Naive thymus-derived CD4-positive, alpha-beta T cell (primary cell): ENCODE data around the gene NAPA. TPM values are rescaled to one million over a fixed set of nuclear protein-coding genes. Genes with fewer than 3 reads are reported as not detected.
A peak's percentile ranks its signal among the peaks of the same experiment; 100 is the strongest.

Experiments
- ATAC-seq: fragments of 150-1000 bp; cut with Tn5 transposase; 2 replicates; pipeline ENCODE4 v1.10.0; 2021; ENCODE audit warnings: mild to moderate bottlenecking, moderate library complexity
- CTCF ChIA-PET: fragments of 350-600 bp; sonication (Branson Sonifier 250); formaldehyde crosslinking; loops from one replicate; lab custom pipeline; 2021; ENCODE audit warnings: antibody characterized with exemption; lab: Charles Lee
- POLR2A ChIA-PET: fragments of 350-600 bp; sonication (Branson Sonifier 250); formaldehyde crosslinking; loops from one replicate; lab custom pipeline; 2021; ENCODE audit warnings: antibody characterized with exemption, inconsistent platforms; lab: Charles Lee
- DNase-seq, 9 donors: peaks; one replicate each; pipeline versions ENCODE4 v3.0.0 to v3.0.0-alpha.2; 2020 to 2022; ENCODE audit warnings: mixed read lengths in 1 of 9
- H3K27ac ChIP-seq: one replicate; pipeline ENCODE4 v1.7.0; 2013; ENCODE audit warnings: mild to moderate bottlenecking, low read depth, low read length, moderate library complexity
- H3K27me3 ChIP-seq, 2 donors: one replicate each; pipeline ENCODE4 v1.7.0; 2013; ENCODE audit warnings: low read length in 2 of 2, mild to moderate bottlenecking in 2 of 2, moderate library complexity in 2 of 2; ENCODE audit not compliant: control insufficient read depth in 2 of 2, insufficient read depth in 2 of 2
- H3K36me3 ChIP-seq, 3 experiments: 1 replicate in 2 of 3; 2 replicates in 1 of 3; pipeline ENCODE4 v1.7.0; 2013; ENCODE audit warnings: low read length in 3 of 3, mild to moderate bottlenecking in 3 of 3, moderate library complexity in 1 of 3; ENCODE audit not compliant: insufficient read depth in 3 of 3, control insufficient read depth in 2 of 3
- H3K4me1 ChIP-seq, 2 donors: one replicate each; pipeline ENCODE4 v1.7.0; 2013; ENCODE audit warnings: low read length in 2 of 2, mild to moderate bottlenecking in 2 of 2, moderate library complexity in 1 of 2; ENCODE audit not compliant: control insufficient read depth in 2 of 2, insufficient read depth in 2 of 2
- H3K4me3 ChIP-seq: 2 replicates; pipeline ENCODE4 v1.7.0; 2013; ENCODE audit warnings: mild to moderate bottlenecking, low read length
- H3K9me3 ChIP-seq, 3 experiments: 1 replicate in 2 of 3; 2 replicates in 1 of 3; pipeline ENCODE4 v1.7.0; 2013; ENCODE audit warnings: low read length in 3 of 3; ENCODE audit not compliant: control insufficient read depth in 2 of 3
- H3K27ac Mint-ChIP-seq, 9 donors: one replicate each; pipeline ENCODE4 v1.8.0; 2020 to 2022; ENCODE audit warnings: mixed read lengths in 9 of 9, mild to moderate bottlenecking in 8 of 9, moderate library complexity in 5 of 9, inconsistent platforms in 2 of 9
- H3K27me3 Mint-ChIP-seq, 5 donors: one replicate each; pipeline ENCODE4 v1.8.0; 2021 to 2022; ENCODE audit warnings: mixed read lengths in 5 of 5, mild to moderate bottlenecking in 1 of 5
- H3K36me3 Mint-ChIP-seq, 5 donors: one replicate each; pipeline ENCODE4 v1.8.0; 2020 to 2022; ENCODE audit warnings: mixed read lengths in 5 of 5, mild to moderate bottlenecking in 3 of 5, inconsistent platforms in 1 of 5
- H3K4me1 Mint-ChIP-seq, 7 donors: one replicate each; pipeline ENCODE4 v1.8.0; 2020 to 2022; ENCODE audit warnings: mixed read lengths in 7 of 7, mild to moderate bottlenecking in 3 of 7, inconsistent platforms in 1 of 7
- H3K4me3 Mint-ChIP-seq, 10 donors: one replicate each; pipeline ENCODE4 v1.8.0; 2020 to 2022; ENCODE audit warnings: mild to moderate bottlenecking in 10 of 10, mixed read lengths in 10 of 10, moderate library complexity in 6 of 10, inconsistent platforms in 2 of 10
- H3K9me3 Mint-ChIP-seq, 11 donors: one replicate each; pipeline ENCODE4 v1.8.0; 2020 to 2022; ENCODE audit warnings: mixed read lengths in 11 of 11, mild to moderate bottlenecking in 4 of 11, inconsistent platforms in 1 of 11, moderate library complexity in 1 of 11
- intact Hi-C, 2 donors: fragments of 100-400 bp; cut with micrococcal nuclease; formaldehyde crosslinking; loops; one replicate each; pipeline ENCODE4 v1.15.1; 2023
- polyA plus RNA-seq, 2 donors: library from polyadenylated mRNA; unstranded; fragments of 300-500 nt; fragmentation: Illumina TruSeq; gene quantifications; one replicate each; pipeline ENCODE4 v1.2.3, GENCODE V29; 2021
- total RNA-seq, 6 experiments: library from RNA in 5 of 6; stranded (reverse) in 5 of 6; gene quantifications; 1 replicate in 5 of 6; 2 replicates in 1 of 6; pipeline ENCODE4 v1.2.3 and lab custom pipeline; 2021 to 2026

The NAPA gene
- total and polyA plus RNA-seq, 7 experiments from 2014 or later = 86.2 to 136 (median 107) TPM

DNA sequence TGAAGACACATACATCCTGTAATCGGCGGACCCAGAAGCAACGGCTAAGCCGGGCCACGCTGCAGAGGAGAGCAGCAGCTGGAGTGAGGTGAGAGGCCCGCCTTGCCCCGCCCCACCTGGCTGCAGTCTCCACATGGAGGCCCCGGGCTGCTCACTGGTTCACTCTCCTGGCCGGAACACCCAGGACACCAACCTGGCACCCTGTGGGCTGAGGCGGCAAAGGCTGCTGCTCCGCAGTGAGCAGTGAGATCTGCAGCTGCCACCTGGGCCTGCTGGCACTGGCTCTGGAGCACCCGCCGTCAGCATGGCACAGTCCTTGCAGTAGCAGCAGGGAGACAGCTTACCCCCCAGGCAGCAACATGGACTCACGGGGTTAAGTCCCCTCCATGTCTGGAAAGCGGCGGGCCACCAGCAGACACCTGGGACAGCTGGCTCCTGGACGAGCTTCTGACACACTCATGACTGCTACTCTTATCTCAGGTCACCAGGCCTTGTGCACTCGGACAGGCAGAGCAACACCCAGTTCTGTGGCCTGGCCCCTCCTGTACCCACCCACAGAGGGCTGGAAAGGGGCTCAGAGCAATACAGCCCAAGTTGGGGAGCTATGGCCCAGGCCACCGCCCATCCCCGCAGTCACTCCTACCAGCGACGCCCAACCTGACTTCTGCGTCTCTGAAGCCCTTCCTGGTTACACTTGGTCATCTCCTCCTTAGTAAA is 17.7 kb downstream of the NAPA start:
- Mint-ChIP-seq H3K9me3 (no peaks in the 10 kb centered on the region), H3K4me1 (peaks cover 0 to 37% (median 18%) of the 10 kb centered on the region in 7 donors), H3K36me3 (peaks cover 0 to 24% (median 1%) of the 10 kb centered on the region in 5 donors), H3K4me3 (no peak overlapping the region), H3K27me3 (no peaks in the 10 kb centered on the region), H3K27ac (peak overlapping the region in 4 of 9 donors; percentile 28 to 74 (median 58))
- Histone ChIP-seq H3K36me3 (peaks cover 0 to 88% (median 3%) of the 10 kb centered on the region in 3 experiments), H3K4me1 (no peaks in the 10 kb centered on the region), H3K9me3 (no peaks in the 10 kb centered on the region), H3K27me3 (no peaks in the 10 kb centered on the region), H3K4me3 (no peak overlapping the region), H3K27ac (no peak overlapping the region)
- POLR2A ChIA-PET = interaction anchor here (0.6 to 2.7 kb wide), 2 partner anchors 12 to 107 kb away, joined by 3 to 9 read pairs; partner anchors contain the start of gene KPTN
- intact Hi-C loops = no loop called here
- DNase-seq (no peak), ATAC-seq (no peak)
- CTCF ChIA-PET = no interaction called here

DNA sequence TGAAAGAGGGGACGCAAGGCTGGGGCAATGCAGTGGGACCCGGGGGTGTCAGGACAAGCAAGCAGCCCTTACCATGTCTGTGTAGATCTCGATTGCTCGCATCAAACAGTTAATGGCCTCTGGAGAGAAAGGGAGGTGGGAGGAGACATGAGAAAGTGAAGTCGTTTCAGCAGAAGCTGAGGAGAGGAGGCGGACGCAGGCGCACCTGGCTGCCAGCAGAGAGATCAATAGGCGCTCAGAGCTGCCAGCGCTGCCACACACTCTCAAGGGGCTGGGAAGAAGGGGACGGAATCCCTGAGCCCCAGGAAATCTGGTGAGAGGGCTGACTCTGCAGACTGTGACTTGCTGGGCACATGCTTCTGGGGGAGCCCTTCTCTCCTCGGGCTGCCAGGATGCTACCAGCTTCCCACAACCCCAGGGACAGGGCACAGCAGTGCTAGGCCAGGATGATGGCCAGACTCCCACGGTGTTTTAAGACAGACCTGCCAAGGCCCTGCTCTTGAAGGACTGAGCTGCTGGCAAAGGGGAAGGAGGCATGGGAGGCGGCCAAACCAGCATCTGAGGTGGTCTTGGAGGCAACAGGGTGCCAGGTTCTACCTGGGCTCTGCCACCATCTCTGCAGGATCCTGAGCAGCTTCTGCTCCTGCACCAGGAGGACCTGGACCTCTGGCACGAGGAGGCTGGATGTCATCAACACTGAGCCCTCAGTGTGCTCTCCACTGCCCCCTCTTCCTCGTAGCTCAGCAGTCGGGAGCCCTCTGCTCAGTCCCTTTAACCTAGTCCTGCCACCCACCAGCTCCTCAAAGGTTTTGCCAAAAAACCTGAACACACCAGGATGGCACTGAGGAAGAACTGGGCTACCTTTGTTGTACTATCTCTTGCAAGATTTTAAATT is 19.1 kb downstream of the NAPA start:
- intact Hi-C loops = no loop called here
- ChIA-PET POLR2A (interaction anchor here (0.8 to 2.7 kb wide), 2 partner anchors 11 to 105 kb away, joined by 3 to 9 read pairs; partner anchors contain the start of gene KPTN), CTCF (no interaction called here)
- Histone ChIP-seq H3K4me3 (no peak overlapping the region), H3K4me1 (no peaks in the 10 kb centered on the region), H3K36me3 (peaks cover 0 to 91% (median 3%) of the 10 kb centered on the region in 3 experiments), H3K27me3 (no peaks in the 10 kb centered on the region), H3K27ac (no peak overlapping the region), H3K9me3 (no peaks in the 10 kb centered on the region)
- Mint-ChIP-seq H3K27ac (peak overlapping the region in 7 of 9 donors; percentile 16 to 85 (median 52)), H3K27me3 (no peaks in the 10 kb centered on the region), H3K36me3 (peaks cover 0 to 18% (median 1%) of the 10 kb centered on the region in 5 donors), H3K4me1 (peaks cover 0 to 32% (median 14%) of the 10 kb centered on the region in 7 donors), H3K4me3 (peak overlapping the region in 1 of 10 donors; percentile 36), H3K9me3 (no peaks in the 10 kb centered on the region)
- ATAC-seq (no peak), DNase-seq (peak in 1 of 9 donors; percentile 26)

DNA sequence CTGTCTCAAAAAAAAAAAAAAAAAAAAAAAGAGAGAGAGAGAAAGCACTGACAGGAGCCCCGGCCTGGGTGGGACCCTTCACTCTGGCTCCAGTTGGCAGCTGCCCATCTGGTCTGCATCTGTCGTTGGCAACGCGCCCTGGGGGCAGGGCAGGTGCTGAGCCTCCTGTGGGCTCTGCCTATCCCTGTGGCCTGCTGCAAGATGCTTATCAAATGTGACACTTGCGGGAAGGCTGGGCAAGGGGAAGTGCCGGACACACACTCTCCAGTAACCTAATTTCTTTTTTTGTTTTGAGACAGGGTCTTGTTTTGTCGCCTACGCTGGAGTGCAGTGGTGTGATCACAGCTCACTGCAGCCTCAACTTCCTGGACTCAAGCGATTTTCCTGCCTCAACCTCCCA is 20.1 kb downstream of the NAPA start:
- ATAC-seq (no peak), DNase-seq (no peak)
- Mint-ChIP-seq H3K4me1 (peaks cover 0 to 33% (median 17%) of the 10 kb centered on the region in 7 donors), H3K9me3 (no peaks in the 10 kb centered on the region), H3K27me3 (no peaks in the 10 kb centered on the region), H3K4me3 (no peak overlapping the region), H3K27ac (peak overlapping the region in 2 of 9 donors; percentile 6 to 41), H3K36me3 (peaks cover 0 to 21% (median 3%) of the 10 kb centered on the region in 5 donors)
- no peak overlapping the region for H3K4me3 ChIP-seq
- no peaks in the 10 kb centered on the region for H3K9me3 ChIP-seq
- intact Hi-C loops = no loop called here
- ChIA-PET CTCF (no interaction called here), POLR2A (interaction anchor here (2.7 kb wide), 1 partner anchor 10 kb away, joined by 9 read pairs; the partner anchor contains the start of gene KPTN)
- peaks cover 0 to 91% (median 8%) of the 10 kb centered on the region in 3 experiments for H3K36me3 ChIP-seq
- H3K4me1 ChIP-seq = no peaks in the 10 kb centered on the region
- H3K27ac ChIP-seq = no peak overlapping the region
- no peaks in the 10 kb centered on the region for H3K27me3 ChIP-seq

DNA sequence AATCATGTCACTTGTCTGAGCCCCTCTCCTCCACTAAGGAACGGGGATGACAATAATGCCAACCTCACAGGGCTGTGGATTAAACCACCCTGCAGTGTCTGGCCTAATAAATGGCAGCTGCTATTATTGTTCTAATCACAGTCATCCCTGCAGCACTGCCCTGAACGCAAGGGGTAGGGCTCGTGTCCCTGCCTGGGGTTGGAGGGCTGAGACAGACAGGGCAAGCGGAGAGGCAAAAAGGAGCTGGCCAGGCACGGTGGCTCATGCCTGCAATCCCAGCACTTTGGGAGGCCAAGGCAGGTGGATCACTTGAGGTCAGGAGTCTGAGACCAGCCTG is 20.7 kb downstream of the NAPA start:
- POLR2A ChIA-PET = interaction anchor here (2.7 kb wide), 1 partner anchor 9 kb away, joined by 9 read pairs; the partner anchor contains the start of gene KPTN
- no peaks in the 10 kb centered on the region for H3K27me3 ChIP-seq
- no peak overlapping the region for H3K4me3 Mint-ChIP-seq
- H3K27ac Mint-ChIP-seq = peak overlapping the region in 1 of 9 donors; percentile 41
- CTCF ChIA-PET = no interaction called here
- intact Hi-C loops = no loop called here
- H3K4me3 ChIP-seq = no peak overlapping the region
- no peak overlapping the region for H3K27ac ChIP-seq
- DNase-seq (no peak), ATAC-seq (no peak)
- H3K4me1 Mint-ChIP-seq = peaks cover 0 to 33% (median 17%) of the 10 kb centered on the region in 7 donors
- no peaks in the 10 kb centered on the region for H3K27me3 Mint-ChIP-seq
- peaks cover 0 to 91% (median 13%) of the 10 kb centered on the region in 3 experiments for H3K36me3 ChIP-seq
- H3K9me3 Mint-ChIP-seq = no peaks in the 10 kb centered on the region
- H3K36me3 Mint-ChIP-seq = peaks cover 0 to 18% (median 3%) of the 10 kb centered on the region in 5 donors
- no peaks in the 10 kb centered on the region for H3K4me1 ChIP-seq
- no peaks in the 10 kb centered on the region for H3K9me3 ChIP-seq

DNA sequence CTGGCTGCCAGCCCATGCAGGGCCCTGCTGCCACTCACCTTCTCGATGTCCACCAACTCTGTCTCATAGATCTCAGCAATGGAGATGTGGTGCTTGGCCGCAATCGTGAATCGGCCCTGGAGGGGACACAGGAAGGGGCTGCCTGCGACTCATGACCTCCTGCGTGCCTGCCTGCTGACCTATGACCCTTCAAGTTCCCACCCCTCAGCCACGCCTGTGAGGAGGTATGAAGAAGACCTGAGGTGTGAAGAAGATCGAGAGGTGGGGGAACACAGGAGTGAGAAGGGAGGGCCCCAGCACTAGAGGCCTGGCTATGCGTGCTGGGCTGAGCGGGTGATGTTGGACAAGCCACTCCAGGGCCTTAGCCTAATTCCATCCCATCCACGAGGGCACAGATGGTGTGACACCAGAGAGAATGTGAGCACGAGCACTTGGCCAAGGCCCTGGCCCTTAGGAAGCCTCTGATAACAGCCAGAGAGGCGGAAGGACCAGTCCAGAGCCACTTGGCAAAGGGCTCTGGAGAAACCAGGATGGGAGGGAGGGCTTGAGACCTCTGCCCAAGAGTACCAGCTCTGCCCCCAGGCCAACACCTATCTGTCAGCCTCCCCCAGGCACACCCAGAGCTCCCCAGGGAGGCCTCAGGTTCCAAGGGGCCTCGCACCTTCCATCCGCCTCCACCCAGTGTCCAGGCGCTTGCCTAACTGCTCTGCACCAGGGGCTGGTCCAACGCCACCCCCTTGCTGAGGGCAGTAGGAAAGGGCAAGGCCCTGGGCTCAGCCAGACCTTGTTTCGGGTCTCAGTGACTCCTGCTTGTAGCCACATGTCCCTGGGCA is 21.3 kb downstream of the NAPA start:
- no peak overlapping the region for H3K4me3 Mint-ChIP-seq
- H3K9me3 ChIP-seq = no peaks in the 10 kb centered on the region
- H3K9me3 Mint-ChIP-seq = no peaks in the 10 kb centered on the region
- H3K27me3 Mint-ChIP-seq = no peaks in the 10 kb centered on the region
- H3K27me3 ChIP-seq = no peaks in the 10 kb centered on the region
- peak overlapping the region in 5 of 9 donors; percentile 1 to 80 (median 65) for H3K27ac Mint-ChIP-seq
- H3K27ac ChIP-seq = no peak overlapping the region
- H3K36me3 ChIP-seq = peaks cover 0 to 89% (median 13%) of the 10 kb centered on the region in 3 experiments
- H3K36me3 Mint-ChIP-seq = peaks cover 0 to 15% (median 3%) of the 10 kb centered on the region in 5 donors
- ATAC-seq = no peak
- no peaks in the 10 kb centered on the region for H3K4me1 ChIP-seq
- DNase-seq = no peak
- H3K4me1 Mint-ChIP-seq = peaks cover 0 to 29% (median 13%) of the 10 kb centered on the region in 7 donors
- ChIA-PET POLR2A (no interaction called here), CTCF (no interaction called here)
- no peak overlapping the region for H3K4me3 ChIP-seq
- intact Hi-C loops = no loop called here
